Stimulated activated CD4-positive, alpha-beta T cell treated with anti-CD3 and anti-CD28 coated beads, Interleukin-12 subunit alpha, Interleukin-12 subunit beta, amount 100 ng/mL, for 4 hours (primary cell): Measurements from ENCODE around the gene PLN.

Source experiments
- DNase-seq: peaks from one replicate; pipeline ENCODE4 v3.0.0-alpha.2; 2020

The PLN gene

GRCh38 chr6:118548136-118548535 is at the start of gene PLN:
Gene PLN, plus strand, starts transcription at chr6:118548296. Its CDS starts 10,626 bp downstream, at chr6:118558922.
- no peak for DNase-seq

- no peak for DNase-seq
Measured at GRCh38 chr6:118500130-118501015, 47.7 kb upstream of the PLN start.

GRCh38 chr6:118501099-118501498 is 47.0 kb upstream of the PLN start:
- DNase-seq = no peak

GRCh38 chr6:118501765-118502164 is 46.3 kb upstream of the PLN start:
- DNase-seq = no peak

- no peak for DNase-seq
Measured at GRCh38 chr6:118502169-118502568, 45.9 kb upstream of the PLN start.

GRCh38 chr6:118504611-118505010 is 43.5 kb upstream of the PLN start:
- DNase-seq = no peak

GRCh38 chr6:118505656-118506055 is 42.4 kb upstream of the PLN start:
- DNase-seq = no peak

- DNase-seq = no peak
Measured at GRCh38 chr6:118506071-118506638, 41.9 kb upstream of the PLN start.

GRCh38 chr6:118507636-118508035 is 40.5 kb upstream of the PLN start:
- no peak for DNase-seq

- DNase-seq = no peak
Measured at GRCh38 chr6:118509009-118509617, 39.0 kb upstream of the PLN start.

- no peak for DNase-seq
Measured at GRCh38 chr6:118511930-118512715, 36.0 kb upstream of the PLN start.

- DNase-seq = no peak
Measured at GRCh38 chr6:118514689-118515088, 33.4 kb upstream of the PLN start.

- DNase-seq = no peak
Measured at GRCh38 chr6:118522422-118522821, 25.7 kb upstream of the PLN start.

- no peak for DNase-seq
Measured at GRCh38 chr6:118523216-118523615, 24.9 kb upstream of the PLN start.

GRCh38 chr6:118524686-118525085 is 23.4 kb upstream of the PLN start:
- DNase-seq = no peak

GRCh38 chr6:118525913-118526780 is 21.9 kb upstream of the PLN start:
- DNase-seq = no peak

- no peak for DNase-seq
Measured at GRCh38 chr6:118528129-118528528, 20.0 kb upstream of the PLN start.

GRCh38 chr6:118529756-118530155 is 18.3 kb upstream of the PLN start:
- DNase-seq = no peak

- DNase-seq = no peak
Measured at GRCh38 chr6:118530942-118531341, 17.2 kb upstream of the PLN start.

- DNase-seq = no peak
Measured at GRCh38 chr6:118535176-118535844, 12.8 kb upstream of the PLN start.

- no peak for DNase-seq
Measured at GRCh38 chr6:118536478-118536877, 11.6 kb upstream of the PLN start.

- no peak for DNase-seq
Measured at GRCh38 chr6:118537574-118537973, 10.5 kb upstream of the PLN start.
